Fibroblast of lung (primary cell): ENCODE results near the gene GNS. TPM values are rescaled to one million over a fixed set of nuclear protein-coding genes. Genes with fewer than 3 reads are reported as not detected.

Experiments
- DNase-seq, 2 donors: peaks; one replicate each; pipeline versions ENCODE4 v3.0.0 to v3.0.0-alpha.2; 2010; ENCODE audit warnings: low read depth in 2 of 2
- H2AFZ ChIP-seq: 2 replicates; pipeline ENCODE4 v1.5.1; 2012; ENCODE audit warnings: low read length, control low read depth, inconsistent platforms
- H3K27ac ChIP-seq: 2 replicates; pipeline ENCODE4 v1.5.1; 2011; ENCODE audit warnings: low read length, control low read depth; ENCODE audit not compliant: insufficient read depth
- H3K27me3 ChIP-seq: 2 replicates; pipeline ENCODE4 v1.5.1; 2011; ENCODE audit warnings: mild to moderate bottlenecking, low read length; ENCODE audit not compliant: control insufficient read depth, insufficient read depth
- H3K36me3 ChIP-seq: 2 replicates; pipeline ENCODE4 v1.5.1; 2011; ENCODE audit warnings: low read length; ENCODE audit not compliant: control insufficient read depth, insufficient read depth
- H3K4me1 ChIP-seq: 2 replicates; pipeline ENCODE4 v1.5.1; 2011; ENCODE audit warnings: low read length; ENCODE audit not compliant: control insufficient read depth, insufficient read depth; ENCODE audit errors: extremely low read depth
- H3K4me2 ChIP-seq: 2 replicates; pipeline ENCODE4 v1.5.1; 2011; ENCODE audit warnings: low read length, control low read depth; ENCODE audit not compliant: insufficient read depth; ENCODE audit errors: extremely low read depth
- H3K4me3 ChIP-seq, 4 experiments: fragments of 200-600 bp in 1 of 4; sonication (generic) in 1 of 4; replicated peaks in 1 of 4; 2 replicates each; pipeline ENCODE4 v1.5.1; 2011 to 2016; ENCODE audit warnings: low read length in 4 of 4, low read depth in 3 of 4, mild to moderate bottlenecking in 3 of 4, control low read depth in 2 of 4, inconsistent platforms in 1 of 4, mixed read lengths in 1 of 4; ENCODE audit not compliant: insufficient read depth in 1 of 4; ENCODE audit errors: control extremely low read depth in 1 of 4
- H3K79me2 ChIP-seq: 2 replicates; pipeline ENCODE4 v1.5.1; 2012; ENCODE audit warnings: mild to moderate bottlenecking, low read length, inconsistent platforms; ENCODE audit not compliant: control insufficient read depth, insufficient read depth
- H3K9ac ChIP-seq: 2 replicates; pipeline ENCODE4 v1.5.1; 2011; ENCODE audit warnings: mild to moderate bottlenecking, low read length, control low read depth; ENCODE audit not compliant: insufficient read depth
- H3K9me3 ChIP-seq: 2 replicates; pipeline ENCODE4 v1.5.1; 2012; ENCODE audit warnings: low read depth, low read length; ENCODE audit not compliant: control insufficient read depth, insufficient read depth
- H4K20me1 ChIP-seq: 2 replicates; pipeline ENCODE4 v1.5.1; 2011; ENCODE audit warnings: low read length; ENCODE audit not compliant: control insufficient read depth, insufficient read depth; ENCODE audit errors: extremely low read depth
- EZH2 ChIP-seq: IDR thresholded peaks from 2 replicates; pipeline ENCODE4 v1.5.1; 2012; ENCODE audit warnings: low read length, control low read depth, mild to moderate bottlenecking; ENCODE audit errors: missing control alignments
- polyA plus RNA-seq, 2 donors: library from polyadenylated mRNA; depleted of rRNA in 1 of 2; stranded (reverse) in 1 of 2; unstranded in 1 of 2; fragments of >200 nt; gene quantifications; 2 replicates each; pipeline ENCODE4 v1.2.1, GENCODE V29; 2011 to 2012; ENCODE audit warnings: missing spikeins in 1 of 2
- total RNA-seq: library from RNA; depleted of rRNA; stranded (reverse); fragments of >200 nt; gene quantifications from 2 replicates; pipeline ENCODE4 v1.2.1, GENCODE V29; 2014
- TF ChIP-seq, protein P1 (sequence below), 2 donors: IDR thresholded peaks in 1 of 2; conservative IDR thresholded peaks in 1 of 2; 1 replicate in 1 of 2; 2 replicates in 1 of 2; pipeline ENCODE4 v1.5.1; 2011 to 2012; ENCODE audit warnings: low read length in 2 of 2, control low read depth in 1 of 2, inconsistent platforms in 1 of 2, low read depth in 1 of 2, mild to moderate bottlenecking in 1 of 2

The GNS gene
- total and polyA plus RNA-seq, 2 donors (not counting 1 experiment from before 2014, with no cell fraction given) = 219 to 249 TPM

DNA sequence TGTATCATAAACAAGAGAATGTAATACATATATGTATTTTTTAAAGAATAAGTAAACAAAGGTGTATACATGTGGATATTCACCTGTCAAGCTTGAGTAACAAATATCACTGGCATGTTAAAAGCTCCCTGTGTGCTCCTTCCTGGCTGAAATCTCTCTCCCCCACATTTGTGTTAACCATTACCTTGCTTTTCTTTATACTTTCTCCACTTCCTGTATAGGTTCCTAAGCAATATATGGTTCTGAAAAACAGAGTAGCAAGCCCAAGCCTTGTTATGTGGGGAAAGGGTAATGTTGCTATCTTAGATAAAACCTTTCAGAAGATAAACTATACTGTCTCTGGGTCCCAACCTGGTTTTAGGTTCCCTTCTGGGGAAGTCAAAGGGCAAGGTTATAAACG, 32.9 kb upstream of the GNS start:
- H3K36me3 ChIP-seq = no peaks in the 10 kb centered on the region
- H3K27ac ChIP-seq = no peak overlapping the region
- H3K4me2 ChIP-seq = no peak overlapping the region
- H3K9me3 ChIP-seq = no peaks in the 10 kb centered on the region
- no peak overlapping the region for H2AFZ ChIP-seq
- no peak for TF ChIP-seq EZH2
- TF ChIP-seq, protein P1, sequence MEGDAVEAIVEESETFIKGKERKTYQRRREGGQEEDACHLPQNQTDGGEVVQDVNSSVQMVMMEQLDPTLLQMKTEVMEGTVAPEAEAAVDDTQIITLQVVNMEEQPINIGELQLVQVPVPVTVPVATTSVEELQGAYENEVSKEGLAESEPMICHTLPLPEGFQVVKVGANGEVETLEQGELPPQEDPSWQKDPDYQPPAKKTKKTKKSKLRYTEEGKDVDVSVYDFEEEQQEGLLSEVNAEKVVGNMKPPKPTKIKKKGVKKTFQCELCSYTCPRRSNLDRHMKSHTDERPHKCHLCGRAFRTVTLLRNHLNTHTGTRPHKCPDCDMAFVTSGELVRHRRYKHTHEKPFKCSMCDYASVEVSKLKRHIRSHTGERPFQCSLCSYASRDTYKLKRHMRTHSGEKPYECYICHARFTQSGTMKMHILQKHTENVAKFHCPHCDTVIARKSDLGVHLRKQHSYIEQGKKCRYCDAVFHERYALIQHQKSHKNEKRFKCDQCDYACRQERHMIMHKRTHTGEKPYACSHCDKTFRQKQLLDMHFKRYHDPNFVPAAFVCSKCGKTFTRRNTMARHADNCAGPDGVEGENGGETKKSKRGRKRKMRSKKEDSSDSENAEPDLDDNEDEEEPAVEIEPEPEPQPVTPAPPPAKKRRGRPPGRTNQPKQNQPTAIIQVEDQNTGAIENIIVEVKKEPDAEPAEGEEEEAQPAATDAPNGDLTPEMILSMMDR (conservative IDR thresholded peaks at IDR 0.05 in 1 of 2, IDR thresholded peaks at IDR 0.05 in 1 of 2; ENCODE audit: low read depth in 1 of 2, low read length in 2 of 2) = no peak
- no peak overlapping the region for H3K9ac ChIP-seq
- H3K27me3 ChIP-seq = peaks cover 6% of the 10 kb centered on the region
- no peaks in the 10 kb centered on the region for H3K79me2 ChIP-seq
- no peak for DNase-seq
- H4K20me1 ChIP-seq = no peaks in the 10 kb centered on the region
- H3K4me3 ChIP-seq = no peak overlapping the region
- H3K4me1 ChIP-seq = no peaks in the 10 kb centered on the region

DNA sequence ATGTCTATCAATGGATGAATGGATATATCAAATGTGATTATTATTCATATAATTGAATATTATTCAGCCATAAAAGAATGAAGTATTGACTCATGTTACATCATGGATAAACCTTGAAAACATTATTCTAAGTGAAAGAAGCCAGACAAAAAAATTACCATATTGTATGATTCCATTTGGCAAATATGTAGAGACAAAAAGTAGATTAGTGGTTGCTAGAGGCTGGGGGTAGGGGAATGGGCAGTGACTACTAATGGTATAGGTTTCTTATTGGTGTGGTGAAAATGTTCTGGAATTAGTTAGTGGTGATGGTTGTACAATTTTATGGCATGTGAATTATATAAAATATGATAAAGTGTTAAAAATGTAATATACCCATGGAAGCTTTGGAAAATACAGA, 31.8 kb upstream of the GNS start:
- Histone ChIP-seq H3K4me3 (no peak overlapping the region), H3K4me1 (no peaks in the 10 kb centered on the region), H3K9me3 (no peaks in the 10 kb centered on the region), H3K36me3 (no peaks in the 10 kb centered on the region), H3K9ac (no peak overlapping the region), H3K27me3 (peaks cover 6% of the 10 kb centered on the region), H3K4me2 (no peak overlapping the region), H2AFZ (no peak overlapping the region), H3K27ac (no peak overlapping the region), H4K20me1 (no peaks in the 10 kb centered on the region), H3K79me2 (no peaks in the 10 kb centered on the region)
- no peak for DNase-seq
- TF ChIP-seq, protein P1 (conservative IDR thresholded peaks at IDR 0.05 in 1 of 2, IDR thresholded peaks at IDR 0.05 in 1 of 2; ENCODE audit: low read depth in 1 of 2, low read length in 2 of 2) = no peak
- no peak for TF ChIP-seq EZH2

DNA sequence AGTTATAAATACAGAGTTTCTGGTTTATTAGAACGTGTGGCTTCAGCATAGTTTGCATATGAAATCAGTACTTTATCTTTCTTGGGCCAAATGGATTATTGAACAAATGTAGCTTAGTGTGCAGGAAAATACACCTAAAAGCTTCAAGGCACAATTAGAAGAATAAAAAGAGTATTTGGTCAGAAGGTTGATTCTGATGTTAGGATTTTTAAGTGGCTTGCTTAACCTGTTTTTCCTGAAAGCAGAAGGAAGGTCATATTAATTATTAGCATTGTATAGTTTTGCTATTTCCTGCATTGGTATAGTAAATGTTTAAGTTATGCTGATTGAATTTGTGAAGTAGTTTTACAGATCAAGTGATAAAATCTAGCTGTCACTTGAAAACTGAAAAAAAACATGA, 31.0 kb upstream of the GNS start:
- H3K9ac ChIP-seq = no peak overlapping the region
- peaks cover 5% of the 10 kb centered on the region for H3K27me3 ChIP-seq
- no peaks in the 10 kb centered on the region for H3K4me1 ChIP-seq
- no peak for DNase-seq
- H3K4me2 ChIP-seq = no peak overlapping the region
- H3K9me3 ChIP-seq = no peaks in the 10 kb centered on the region
- no peak overlapping the region for H2AFZ ChIP-seq
- no peak for TF ChIP-seq EZH2
- TF ChIP-seq, protein P1 (conservative IDR thresholded peaks at IDR 0.05 in 1 of 2, IDR thresholded peaks at IDR 0.05 in 1 of 2; ENCODE audit: low read depth in 1 of 2, low read length in 2 of 2) = no peak
- H3K79me2 ChIP-seq = no peaks in the 10 kb centered on the region
- no peaks in the 10 kb centered on the region for H4K20me1 ChIP-seq
- H3K36me3 ChIP-seq = no peaks in the 10 kb centered on the region
- H3K4me3 ChIP-seq = no peak overlapping the region
- H3K27ac ChIP-seq = no peak overlapping the region
